ENCODE measurements around the gene RPL5.
A peak's percentile ranks its signal among the peaks of the same experiment; 100 is the strongest.
"Not testable (repeated sequence)": the region's sequence is repeated elsewhere in the genome, so short reads cannot be mapped to it uniquely, and the experiment has no call there.

Gene RPL5

GRCh38 chr1:92831762-92832536 is at the start of gene RPL5:
RPL5 (plus strand) TSS chr1:92832040; CDS start chr1:92832115, 75 bp downstream.
- peak; percentile 97 to 98 for DNase-seq

GRCh38 chr1:92783550-92783949 is 48.3 kb upstream of the RPL5 start:
- DNase-seq = not testable (repeated sequence)

GRCh38 chr1:92784021-92784638 is 47.7 kb upstream of the RPL5 start:
- DNase-seq = peak; percentile 22 to 39

DNA sequence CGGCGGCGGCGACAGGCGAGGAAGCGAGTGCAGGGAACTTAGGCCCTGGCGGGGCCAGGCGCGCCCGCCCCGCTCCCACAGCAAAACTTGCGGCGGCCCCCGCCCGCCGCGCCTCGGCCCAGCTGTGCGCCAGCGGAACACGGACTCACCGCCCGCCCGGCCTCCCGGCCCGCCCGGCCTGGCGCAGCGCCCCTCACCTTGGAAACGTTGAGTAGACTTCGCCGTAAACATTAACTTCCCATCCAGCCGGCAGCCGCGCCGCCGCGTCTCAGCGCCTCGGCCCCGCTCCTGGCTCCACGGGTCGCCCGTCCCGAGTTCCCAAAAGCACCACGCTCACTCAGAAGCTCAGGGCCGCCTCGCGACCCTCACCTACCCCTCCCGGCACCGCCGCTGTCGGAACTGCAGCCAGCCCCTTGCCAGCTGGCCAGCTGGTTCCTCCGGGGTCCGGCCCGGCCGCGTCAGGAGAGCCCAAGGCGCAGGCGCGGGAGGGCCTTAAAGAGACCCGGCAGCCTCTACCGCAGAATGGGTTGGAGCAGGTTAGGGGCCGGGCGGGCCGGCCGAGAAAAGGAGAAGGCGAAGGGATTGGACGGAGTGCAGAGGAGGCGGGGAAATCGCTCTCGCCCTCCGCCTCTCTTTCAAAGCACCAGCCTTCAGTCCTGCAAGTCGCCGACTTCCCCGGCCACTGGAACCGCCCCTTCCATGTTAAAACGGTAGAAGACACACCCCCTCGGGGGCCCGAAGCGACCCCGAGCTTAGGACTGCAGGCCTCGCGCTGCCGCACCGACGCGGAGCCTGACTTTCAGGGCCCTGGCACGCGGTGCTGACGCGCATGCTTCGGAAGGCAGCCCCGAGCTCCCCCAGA is 47.0 kb upstream of the RPL5 start, which contains the start of gene EVI5:
TSS of gene EVI5 (minus strand) at position 470 of the 862 bp plus-strand sequence. CDS start 48,562 bp downstream, outside the sequence.
- DNase-seq = peak; percentile 69 to 78

DNA sequence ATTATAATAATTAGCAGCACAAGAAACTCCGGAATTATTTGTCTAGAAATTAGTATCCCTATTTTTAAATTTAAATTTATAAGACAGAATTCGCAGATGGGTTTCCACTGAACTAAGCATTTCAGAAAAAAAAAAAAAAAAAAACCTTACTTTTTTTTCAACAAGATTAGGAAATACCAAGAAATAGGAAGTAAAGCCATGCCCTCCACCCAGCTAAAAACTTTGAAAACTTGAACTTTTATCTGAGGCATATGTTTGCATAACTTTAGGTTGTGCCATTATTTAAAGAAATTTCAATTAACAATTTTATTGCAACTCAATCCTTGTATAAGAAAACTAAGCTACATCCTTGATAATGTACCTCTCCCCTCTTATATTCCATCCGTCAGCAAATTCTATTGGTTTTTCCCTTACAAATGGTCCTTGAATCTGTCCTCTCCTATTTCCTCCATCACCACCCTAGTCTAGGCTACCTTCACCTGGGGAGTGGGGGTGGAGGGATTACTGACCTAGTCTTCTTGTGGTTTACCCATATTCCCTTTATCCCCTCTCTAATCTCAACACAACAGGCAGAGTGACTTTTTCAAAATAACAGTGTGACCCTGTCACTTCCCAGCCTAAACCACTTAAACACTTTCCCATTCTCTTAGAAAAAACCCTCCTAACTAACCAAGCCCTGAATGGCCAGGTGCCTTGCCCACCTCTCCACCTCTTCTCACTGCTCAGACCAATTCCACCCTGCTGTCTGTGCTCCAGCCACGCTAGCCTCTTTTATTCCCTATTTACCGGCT is 45.5 kb upstream of the RPL5 start:
- no peak for DNase-seq

DNA sequence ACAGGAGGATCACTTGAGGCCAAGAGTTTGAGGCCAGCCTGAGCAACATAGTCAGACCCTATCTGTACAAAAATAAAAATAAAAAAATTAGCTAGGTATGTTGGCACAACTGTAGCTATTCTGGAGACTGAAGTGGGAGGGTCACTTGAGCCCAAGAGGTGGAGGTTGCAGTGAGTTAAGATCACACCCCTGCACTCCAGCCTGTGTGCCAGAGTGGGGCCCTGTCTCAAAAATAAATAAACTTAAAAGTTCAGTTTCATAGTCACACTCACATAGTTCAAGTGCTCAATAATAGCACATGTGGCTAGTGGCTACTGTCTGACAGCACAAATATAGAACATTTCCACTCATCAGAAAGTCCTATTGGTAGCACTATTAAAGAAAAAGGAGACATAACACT is 41.8 kb upstream of the RPL5 start:
- no peak for DNase-seq

DNA sequence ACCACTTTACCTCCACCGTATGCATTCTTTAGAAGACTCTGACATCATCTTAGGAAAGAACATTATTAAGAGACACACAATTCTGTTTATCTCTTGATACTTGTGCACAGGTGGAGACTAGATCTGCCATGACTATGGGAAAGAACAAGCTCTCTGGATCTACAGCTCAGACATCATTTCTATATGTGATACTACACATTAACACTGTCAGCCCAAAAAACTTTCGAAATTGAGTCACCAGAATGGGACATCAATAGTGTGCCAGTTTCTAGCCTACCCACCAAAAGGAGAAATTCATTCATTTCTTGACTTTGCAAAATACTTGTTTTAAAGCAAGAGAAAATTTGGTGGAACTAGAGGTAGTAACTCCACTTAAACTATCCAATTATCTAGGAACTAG is 41.0 kb upstream of the RPL5 start:
- DNase-seq = no peak

DNA sequence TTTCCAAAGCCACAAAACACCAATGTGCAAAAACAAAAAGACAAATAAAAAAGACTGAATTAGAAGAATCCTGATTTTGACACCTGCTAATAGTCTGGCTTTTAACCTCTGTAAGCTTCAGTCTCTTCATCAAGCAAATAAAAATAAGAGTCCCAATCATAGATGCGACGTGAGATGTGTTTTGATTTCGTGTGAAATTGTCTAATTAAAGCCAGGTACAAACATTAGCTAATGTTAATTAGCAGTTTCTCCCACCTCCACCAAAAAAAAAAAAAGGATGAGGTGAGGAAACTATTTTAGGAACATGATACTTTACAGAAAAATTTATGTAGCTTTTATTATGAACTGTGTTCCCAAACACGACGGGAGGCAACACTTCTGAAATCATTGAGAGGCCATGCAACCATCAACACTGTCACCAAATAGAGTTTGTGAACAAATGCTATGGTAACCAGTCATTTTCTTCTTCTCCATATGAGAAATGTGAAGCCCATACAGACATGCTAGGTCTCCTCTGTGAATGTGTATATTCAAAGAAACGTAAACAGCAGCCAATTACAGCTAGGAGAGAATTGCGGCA is 40.3 kb upstream of the RPL5 start:
- no peak for DNase-seq

DNA sequence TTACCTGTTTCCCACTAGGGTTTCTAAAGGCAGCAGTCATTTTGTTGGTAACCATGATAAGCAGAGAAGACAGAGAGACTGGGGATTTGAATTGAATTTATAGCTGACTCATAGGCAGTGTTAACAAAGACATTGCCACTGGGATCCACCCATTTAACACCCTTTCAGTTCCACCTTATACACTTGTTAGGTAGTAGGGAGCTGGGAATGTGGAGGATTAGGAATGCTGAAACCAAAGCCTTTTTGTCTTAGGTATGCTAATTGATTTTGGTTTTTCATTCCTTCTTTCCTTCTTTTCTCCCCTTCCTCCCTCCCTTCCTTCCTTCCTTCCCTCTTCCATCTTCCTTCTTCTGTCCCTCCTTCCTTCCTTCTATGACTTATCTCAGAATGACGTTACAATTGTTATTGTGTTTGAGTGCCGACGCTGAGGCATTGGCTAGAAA is 39.5 kb upstream of the RPL5 start:
- no peak for DNase-seq

- DNase-seq = no peak
These were observed 36.7 kb upstream of the RPL5 start for GRCh38 chr1:92795166-92795565.

DNA sequence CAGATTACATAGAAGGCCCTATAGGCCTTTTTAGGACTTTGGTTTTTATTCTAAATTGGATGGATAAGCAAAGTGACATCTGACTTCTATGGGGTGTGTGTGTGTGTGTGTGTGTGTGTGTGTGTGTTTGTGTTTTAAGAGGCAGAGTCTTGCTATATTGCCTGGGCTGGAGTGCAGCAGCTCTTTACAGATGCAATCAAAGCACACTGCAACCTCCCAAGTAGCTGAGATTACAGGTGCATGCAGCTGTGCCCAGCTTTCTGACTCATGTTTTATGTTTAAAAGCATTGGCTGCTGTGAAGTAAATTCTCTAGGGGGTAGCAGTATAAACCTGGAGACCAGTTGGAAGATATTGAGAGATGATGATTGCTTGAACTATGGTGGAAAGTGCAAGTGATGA is 34.5 kb upstream of the RPL5 start:
- DNase-seq = no peak

GRCh38 chr1:92797961-92798360 is 33.9 kb upstream of the RPL5 start:
- DNase-seq = no peak

GRCh38 chr1:92803140-92803887 is 28.5 kb upstream of the RPL5 start:
- no peak for DNase-seq

DNA sequence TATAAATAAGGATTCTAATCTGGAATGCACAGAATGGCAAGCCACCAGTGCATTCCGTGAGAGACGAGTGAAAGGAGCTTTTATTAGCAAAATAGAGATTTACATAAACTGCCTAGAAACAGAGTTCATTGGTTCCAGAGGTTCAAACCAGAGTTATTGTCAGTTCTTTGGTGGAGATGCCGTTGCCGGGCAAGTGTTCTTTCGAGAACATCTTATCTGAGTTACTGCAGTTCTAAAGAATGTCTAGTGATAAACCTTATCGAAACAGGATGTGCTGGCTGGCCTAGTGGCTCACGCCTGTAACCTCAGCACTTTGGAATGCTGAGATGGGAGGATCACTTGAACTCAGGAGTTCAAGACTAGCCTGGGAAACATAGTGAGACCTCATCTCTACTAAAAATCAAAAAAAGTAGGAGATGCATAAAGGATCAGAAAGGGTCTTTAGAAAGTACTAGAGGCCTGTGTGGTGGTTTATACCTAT is 27.1 kb upstream of the RPL5 start:
- DNase-seq = no peak

DNA sequence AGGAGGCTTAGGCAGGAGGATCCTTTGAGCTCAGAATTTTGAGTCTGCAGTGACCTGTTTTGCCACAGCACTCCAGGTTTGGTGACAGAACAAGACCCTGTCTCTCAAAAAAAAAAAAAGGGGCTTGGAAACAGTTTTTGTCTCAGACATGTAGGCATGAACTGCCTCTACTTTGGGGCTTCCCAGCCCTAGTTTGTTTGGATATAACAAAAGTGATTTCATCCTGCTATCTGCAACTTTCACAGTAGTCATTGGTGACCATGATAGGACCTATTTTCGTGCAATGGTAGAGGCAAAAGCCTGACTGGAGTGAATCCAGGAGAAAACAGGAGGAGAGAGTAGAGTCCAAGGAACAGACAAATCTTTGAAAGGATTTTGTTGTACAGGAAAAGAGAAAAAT is 26.6 kb upstream of the RPL5 start:
- DNase-seq = no peak

DNA sequence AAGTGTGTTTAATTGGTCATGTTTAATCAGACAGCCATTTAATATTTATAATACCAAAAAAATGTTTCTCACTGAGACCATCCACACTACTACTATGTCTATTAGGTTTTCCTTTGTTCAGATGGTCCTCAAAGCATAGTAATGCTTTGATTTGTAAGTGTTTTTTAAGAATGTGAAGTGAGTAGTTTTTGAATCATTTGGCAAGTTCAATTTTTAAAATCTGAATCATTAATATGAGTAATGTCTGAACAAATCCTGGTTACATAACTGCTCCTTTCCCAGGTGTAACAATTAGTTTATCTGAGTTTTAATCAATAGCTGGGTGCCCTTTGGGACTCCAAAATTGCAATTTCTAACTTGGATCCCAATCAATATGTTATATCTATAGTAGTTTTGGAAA is 23.5 kb upstream of the RPL5 start:
- DNase-seq = no peak

DNA sequence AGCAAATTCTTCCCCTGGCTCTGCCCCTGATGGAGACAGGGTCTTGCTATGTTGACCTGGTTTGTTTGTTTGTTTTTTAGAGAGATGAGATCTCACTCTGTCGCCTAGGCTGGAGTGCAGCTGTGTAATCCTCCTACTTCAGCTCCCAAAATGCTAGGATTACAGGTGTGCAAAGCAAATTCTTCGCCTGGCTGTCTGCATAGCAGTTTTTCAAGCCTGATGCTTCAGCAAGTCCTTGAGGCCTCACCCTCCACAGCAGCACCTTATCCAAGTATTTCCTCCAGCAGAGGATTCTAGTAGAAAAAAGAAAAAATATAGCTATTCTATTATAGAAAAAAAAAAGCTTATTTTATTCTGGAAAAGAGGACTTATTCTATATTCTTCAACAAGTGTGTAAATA is 15.1 kb upstream of the RPL5 start:
- DNase-seq = no peak

DNA sequence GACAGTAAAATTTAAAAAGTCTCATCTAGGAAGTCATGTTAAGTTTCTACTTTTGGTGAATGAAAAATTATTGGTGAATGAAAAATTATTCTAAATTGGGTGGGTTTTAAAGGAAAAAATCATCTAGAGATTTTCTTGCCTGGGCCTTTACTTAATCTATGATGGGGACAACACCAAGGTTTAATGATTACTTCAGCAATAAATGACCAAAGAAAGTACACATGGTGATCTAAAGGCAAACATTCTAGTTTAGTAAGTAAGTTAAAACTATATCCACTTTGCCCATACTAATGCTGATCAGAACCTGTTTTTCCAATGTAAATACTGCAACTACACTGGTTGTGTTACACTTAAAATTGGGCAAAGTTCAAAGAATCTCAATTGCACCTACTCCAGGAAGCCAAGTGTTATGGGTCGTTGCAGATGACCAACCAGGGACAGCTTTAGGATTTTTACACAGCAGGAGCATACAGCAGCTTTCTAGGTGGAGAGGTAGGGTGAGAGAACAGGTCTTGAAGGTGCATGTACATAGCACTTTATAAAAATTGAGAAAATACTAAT is 14.6 kb upstream of the RPL5 start:
- DNase-seq = no peak

- no peak for DNase-seq
These were observed 13.7 kb upstream of the RPL5 start for GRCh38 chr1:92817986-92818764.

GRCh38 chr1:92820024-92820423 is 11.8 kb upstream of the RPL5 start:
- DNase-seq = no peak
